Hair follicular keratinocyte (primary cell): ENCODE results near the gene BCL6. TPM values are rescaled to one million over a fixed set of nuclear protein-coding genes. Genes with fewer than 3 reads are reported as not detected.

ENCODE experiments used
- total RNA-seq: library from RNA; depleted of rRNA; stranded (reverse); fragments of >200 nt; gene quantifications from 2 replicates; pipeline ENCODE4 v1.2.3, GENCODE V29; 2015

BCL6 gene
- 3.0 and 4.9 TPM in 2 replicates for total RNA-seq

DNA sequence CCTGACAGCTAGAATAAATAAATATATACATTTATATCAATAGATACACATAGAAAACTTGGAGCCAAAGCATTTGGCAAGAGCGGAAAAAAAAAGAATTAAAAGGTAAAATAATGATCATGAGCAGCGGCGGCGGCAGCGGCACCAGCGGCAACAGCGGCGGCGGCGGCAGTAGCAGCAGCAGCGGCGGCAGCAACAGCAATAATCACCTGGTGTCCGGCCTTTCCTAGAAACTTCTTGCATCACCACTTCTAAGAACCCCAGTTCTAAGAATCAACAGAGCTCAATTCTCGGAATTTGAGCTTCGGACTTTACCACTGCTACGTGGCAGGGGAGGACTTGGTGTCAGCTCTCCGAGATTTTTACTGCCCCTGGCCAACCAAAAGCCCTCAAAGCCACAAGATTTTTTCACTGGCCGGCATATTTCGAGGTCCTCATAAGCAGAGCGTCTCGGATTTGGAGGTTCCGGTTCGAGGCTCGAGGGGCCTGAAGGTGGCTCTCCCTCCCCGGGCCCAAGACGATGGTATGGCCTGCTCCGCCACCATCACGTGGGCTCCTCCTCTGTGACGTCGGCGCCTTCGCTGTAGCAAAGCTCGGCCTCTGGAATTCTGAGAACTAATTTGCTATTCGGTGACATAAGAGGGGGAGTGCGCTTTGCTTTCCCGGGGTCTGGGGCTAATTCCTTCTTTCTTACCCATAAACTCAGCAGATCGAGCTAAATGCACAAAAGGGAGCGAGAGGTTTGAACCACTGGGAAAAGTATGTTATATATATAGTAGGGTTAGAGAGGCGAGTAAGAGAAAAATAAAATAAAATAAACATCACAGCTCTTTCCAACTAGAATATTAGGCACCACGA is at the start of gene BCL6:
Gene BCL6, minus strand, starts transcription at position 268 of the 858 bp plus-strand sequence. CDS start 11,775 bp downstream, outside the sequence.

DNA sequence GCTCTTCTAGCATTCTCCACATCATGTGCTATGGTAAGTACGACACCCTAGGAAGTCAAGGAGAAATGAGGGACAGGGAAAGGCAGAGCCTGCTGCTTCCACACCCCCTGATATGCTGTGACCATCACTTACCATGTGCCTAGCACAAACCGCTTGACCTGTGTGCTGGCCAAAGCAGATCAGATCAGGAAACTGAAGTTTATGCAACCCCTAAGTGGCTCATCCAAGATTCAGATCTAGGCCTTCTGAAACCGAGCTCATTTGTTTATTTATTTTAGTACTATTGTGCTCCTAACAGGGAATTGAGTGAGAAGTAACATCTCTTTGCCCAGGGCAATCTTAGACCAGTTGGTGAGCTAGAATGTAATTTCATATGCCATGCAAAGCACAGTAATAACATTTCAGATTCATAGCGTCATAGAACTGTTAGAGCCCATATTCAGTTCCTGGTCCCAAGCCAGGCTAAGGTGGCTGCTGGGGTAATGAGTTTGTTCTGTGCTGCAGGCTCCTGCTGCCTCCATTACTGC is 42.7 kb downstream of the BCL6 start, which contains the start of gene RTP2:
Gene RTP2, minus strand, starts transcription at position 51 of the 527 bp plus-strand sequence. CDS start 429 bp downstream, outside the sequence.

Other genes starting within 250 kb of the BCL6 start
- gene SST, start 75.1 kb downstream of the BCL6 start, total RNA-seq = not detected in 2 replicates
- 0.08 TPM in 1 of 2 replicates, not detected in the other for gene RTP2, start 42.9 kb downstream of the BCL6 start, total RNA-seq